Spleen (tissue), 11 donors: Measurements from ENCODE around the gene AFAP1. TPM values are rescaled to one million over a fixed set of nuclear protein-coding genes. Genes with fewer than 3 reads are reported as not detected.

Experiments used
- DNase-seq: peaks from one replicate; pipeline ENCODE4 v3.0.0-alpha.2; 2020
- H3K27ac ChIP-seq, 8 donors: fragments of 200-600 bp; sonication (generic) in 7 of 8; 1 replicate in 4 of 8; 2 replicates in 4 of 8; pipeline versions ENCODE4 v1.5.0 to v1.8.0; 2016 to 2021; ENCODE audit warnings: inconsistent platforms in 4 of 8, mild to moderate bottlenecking in 4 of 8, moderate library complexity in 1 of 8
- H3K27me3 ChIP-seq, 7 donors: fragments of 200-600 bp; sonication (generic) in 6 of 7; replicated peaks in 1 of 7; 1 replicate in 4 of 7; 2 replicates in 3 of 7; pipeline versions ENCODE4 v1.5.0 to v1.8.0; 2016 to 2021; ENCODE audit warnings: inconsistent platforms in 3 of 7, mild to moderate bottlenecking in 1 of 7
- H3K36me3 ChIP-seq, 6 donors: fragments of 200-600 bp; sonication (generic) in 5 of 6; 1 replicate in 4 of 6; 2 replicates in 2 of 6; pipeline versions ENCODE4 v1.5.0 to v1.8.0; 2016 to 2021; ENCODE audit warnings: inconsistent platforms in 2 of 6
- H3K4me1 ChIP-seq, 6 donors: fragments of 200-600 bp; sonication (generic) in 5 of 6; 1 replicate in 3 of 6; 2 replicates in 3 of 6; pipeline versions ENCODE4 v1.5.0 to v1.8.0; 2016 to 2021; ENCODE audit warnings: inconsistent platforms in 3 of 6
- H3K4me3 ChIP-seq, 8 donors: fragments of 200-600 bp; sonication (generic) in 7 of 8; 1 replicate in 4 of 8; 2 replicates in 4 of 8; pipeline versions ENCODE4 v1.5.0 to v1.8.0; 2016 to 2021; ENCODE audit warnings: inconsistent platforms in 4 of 8, mild to moderate bottlenecking in 4 of 8, moderate library complexity in 2 of 8
- H3K9me3 ChIP-seq, 8 donors: fragments of 200-600 bp; sonication (generic) in 7 of 8; 1 replicate in 4 of 8; 2 replicates in 4 of 8; pipeline versions ENCODE4 v1.5.0 to v1.8.0; 2016 to 2021; ENCODE audit warnings: inconsistent platforms in 4 of 8
- CTCF ChIP-seq, 11 experiments: fragments of 200-600 bp in 7 of 11; fragments of 450-650 bp in 4 of 11; sonication (generic) in 4 of 11; IDR thresholded peaks in 8 of 11; conservative IDR thresholded peaks in 3 of 11; 1 replicate in 7 of 11; 2 replicates in 4 of 11; pipeline versions ENCODE4 v1.4.0 to v1.8.0; 2016 to 2021; ENCODE audit warnings: antibody characterized with exemption in 11 of 11, inconsistent platforms in 4 of 11, mild to moderate bottlenecking in 1 of 11
- POLR2A ChIP-seq, 3 donors: fragments of 450-650 bp; IDR thresholded peaks; one replicate each; pipeline ENCODE4 v1.5.1; 2017; ENCODE audit warnings: antibody characterized with exemption in 3 of 3, mild to moderate bottlenecking in 1 of 3
- POLR2AphosphoS5 ChIP-seq, 3 donors: sonication (generic); formaldehyde crosslinking; IDR thresholded peaks; one replicate each; pipeline ENCODE4 v1.5.1; 2017; ENCODE audit warnings: antibody characterized with exemption in 3 of 3
- WGBS, 5 donors: extraction: QIAGEN DNeasy Blood & Tissue Kit in 3 of 5; methylation state at CpG; one replicate each; pipeline versions ENCODE4 v1.1.5 to v1.1.7; 2013 to 2018; 5-methylcytosine and 5-hydroxymethylcytosine counted together
- intact Hi-C: fragments of 100-400 bp; cut with DNase I; formaldehyde crosslinking; loops from one replicate; pipeline ENCODE4 v1.15.0; 2023; ENCODE audit warnings: low total_unique reads
- polyA plus RNA-seq, 3 donors: library from polyadenylated mRNA; stranded (reverse); fragments of 200-250 nt; gene quantifications; one replicate each; pipeline ENCODE4 v1.2.1, GENCODE V29; 2013
- total RNA-seq, 7 donors: library from RNA; depleted of rRNA in 3 of 7; stranded (reverse); fragments of >200 nt in 3 of 7; fragmentation: NEBNext Ultra II Directional in 4 of 7; extraction: Animal tissue kit (Norgen Biotek cat#: 25700) in 4 of 7; gene quantifications; one replicate each; pipeline versions ENCODE4 v1.1.0 to v1.2.1, GENCODE V29; 2016 to 2021
- donor health status: healthy with polysubstance abuse.
- donor health status: DM: no; HTN: no; CAD: no; lungs with moderate emphysema.
- donor health status: DM: no; HTN: no; CAD: no.
- donor health status: Bipolar disorder and iron deficiency.
- donor health status: healthy.
- donor health status: DM: no; HTN: no; CAD: no.
- donor health status: DM: yes; HTN: yes; CAD: no.

The AFAP1 gene
- total and polyA plus RNA-seq, 10 donors, result 1.6 to 29.2 (median 12.1) TPM

- 100% methylated on average over 1 of the region's 1 CpG for WGBS, 5 donors
- Histone ChIP-seq H3K4me1 (no peaks in the 10 kb centered on the region), H3K27me3 (peaks cover 0 to 22% (median 0%) of the 10 kb centered on the region in 7 donors), H3K9me3 (no peaks in the 10 kb centered on the region), H3K36me3 (no peaks in the 10 kb centered on the region), H3K27ac (no peak overlapping the region), H3K4me3 (no peak overlapping the region)
- no peak for DNase-seq
- intact Hi-C loops, result no loop called here
- TF ChIP-seq POLR2AphosphoS5 (IDR thresholded peaks at IDR 0.05) (no peak), CTCF (IDR thresholded peaks at IDR 0.05 in 8 of 11, conservative IDR thresholded peaks at IDR 0.05 in 3 of 11) (no peak), POLR2A (IDR thresholded peaks at IDR 0.05) (no peak)
These were observed 211.9 kb downstream of the AFAP1 start for GRCh38 chr4:7727749-7728148.

DNA sequence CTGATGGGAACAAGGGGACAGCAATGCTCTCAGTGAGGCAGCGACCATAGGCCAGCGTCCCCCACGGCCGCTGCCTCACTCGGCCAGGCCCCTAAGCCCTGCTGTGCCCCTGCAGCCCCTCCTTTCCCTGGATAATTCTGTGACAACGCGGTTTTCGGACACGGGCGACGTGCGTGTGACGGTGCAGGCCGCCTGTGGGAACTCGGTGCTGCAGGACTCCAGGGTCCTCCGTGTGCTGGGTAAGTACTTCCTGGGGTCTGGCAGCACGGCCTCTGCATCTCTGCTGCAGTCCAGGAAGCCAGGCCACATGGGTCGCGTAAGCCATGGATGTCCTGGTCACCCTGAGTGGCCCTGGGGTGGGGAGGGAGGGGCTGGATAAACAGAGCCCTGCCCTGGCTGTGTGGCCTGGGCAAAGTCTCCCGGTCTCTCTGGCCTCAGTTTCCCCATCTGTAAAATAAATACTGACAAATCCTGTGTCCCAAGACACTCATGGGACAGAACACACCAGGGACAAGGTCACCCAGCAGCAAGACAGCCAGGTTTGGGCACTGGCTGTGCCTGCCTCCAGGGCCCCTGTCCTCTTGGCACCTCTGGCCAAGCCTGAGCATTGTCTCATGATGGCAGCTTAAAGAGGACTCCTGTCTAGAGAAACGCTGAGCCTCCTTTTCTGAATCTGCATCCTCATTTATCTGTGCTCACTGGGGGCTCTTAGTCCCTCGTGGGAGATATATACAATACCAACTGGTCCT, 212.8 kb downstream of the AFAP1 start:
- H3K4me1 ChIP-seq, result no peaks in the 10 kb centered on the region
- intact Hi-C loops, result no loop called here

GRCh38 chr4:7725951-7726350, 213.7 kb downstream of the AFAP1 start:
- no peak for TF ChIP-seq CTCF (IDR thresholded peaks at IDR 0.05 in 8 of 11, conservative IDR thresholded peaks at IDR 0.05 in 3 of 11)
- TF ChIP-seq POLR2A (IDR thresholded peaks at IDR 0.05), result no peak
- no peak for TF ChIP-seq POLR2AphosphoS5 (IDR thresholded peaks at IDR 0.05)
- Histone ChIP-seq H3K36me3 (no peaks in the 10 kb centered on the region), H3K4me3 (no peak overlapping the region), H3K9me3 (no peaks in the 10 kb centered on the region), H3K27ac (no peak overlapping the region), H3K4me1 (no peaks in the 10 kb centered on the region), H3K27me3 (peaks cover 0 to 39% (median 0%) of the 10 kb centered on the region in 7 donors)
- no peak for DNase-seq
- intact Hi-C loops, result no loop called here
- WGBS, 5 donors, result 80 to 89% (median 87%) methylated on average over 5 to 9 of the region's 9 CpGs

More for the DNA sequence above, 212.8 kb downstream of the AFAP1 start:
- Histone ChIP-seq H3K27me3 (peaks cover 0 to 31% (median 0%) of the 10 kb centered on the region in 7 donors), H3K36me3 (no peaks in the 10 kb centered on the region), H3K9me3 (no peaks in the 10 kb centered on the region), H3K4me3 (no peak overlapping the region), H3K27ac (no peak overlapping the region)
- WGBS, 5 donors, result 80 to 84% (median 82%) methylated on average over 18 to 22 of the region's 22 CpGs
- DNase-seq, result no peak
- no peak for TF ChIP-seq POLR2AphosphoS5 (IDR thresholded peaks at IDR 0.05)
- TF ChIP-seq POLR2A (IDR thresholded peaks at IDR 0.05), result no peak
- TF ChIP-seq CTCF (IDR thresholded peaks at IDR 0.05 in 8 of 11, conservative IDR thresholded peaks at IDR 0.05 in 3 of 11), result no peak

GRCh38 chr4:7723625-7724024, 216.0 kb downstream of the AFAP1 start:
- WGBS, 5 donors, result 96 to 98% (median 97%) methylated on average over 11 to 16 of the region's 16 CpGs
- Histone ChIP-seq H3K9me3 (no peaks in the 10 kb centered on the region), H3K27ac (no peak overlapping the region), H3K4me3 (no peak overlapping the region), H3K4me1 (peaks cover 0 to 7% (median 4%) of the 10 kb centered on the region in 6 donors), H3K27me3 (peaks cover 0 to 53% (median 13%) of the 10 kb centered on the region in 7 donors), H3K36me3 (no peaks in the 10 kb centered on the region)
- DNase-seq, result no peak
- TF ChIP-seq CTCF (IDR thresholded peaks at IDR 0.05 in 8 of 11, conservative IDR thresholded peaks at IDR 0.05 in 3 of 11) (no peak), POLR2AphosphoS5 (IDR thresholded peaks at IDR 0.05) (no peak), POLR2A (IDR thresholded peaks at IDR 0.05) (no peak)
- intact Hi-C loops, result no loop called here
